CD4-positive, alpha-beta T cell treated with Interleukin-6 for 4 hours (primary cell): Measurements from ENCODE around the gene UBE2G2.
A peak's percentile ranks its signal among the peaks of the same experiment; 100 is the strongest.

ENCODE experiments used
- DNase-seq: peaks from one replicate; pipeline ENCODE4 v3.0.0-alpha.2; 2020; ENCODE audit warnings: mixed read lengths

Gene UBE2G2

DNA sequence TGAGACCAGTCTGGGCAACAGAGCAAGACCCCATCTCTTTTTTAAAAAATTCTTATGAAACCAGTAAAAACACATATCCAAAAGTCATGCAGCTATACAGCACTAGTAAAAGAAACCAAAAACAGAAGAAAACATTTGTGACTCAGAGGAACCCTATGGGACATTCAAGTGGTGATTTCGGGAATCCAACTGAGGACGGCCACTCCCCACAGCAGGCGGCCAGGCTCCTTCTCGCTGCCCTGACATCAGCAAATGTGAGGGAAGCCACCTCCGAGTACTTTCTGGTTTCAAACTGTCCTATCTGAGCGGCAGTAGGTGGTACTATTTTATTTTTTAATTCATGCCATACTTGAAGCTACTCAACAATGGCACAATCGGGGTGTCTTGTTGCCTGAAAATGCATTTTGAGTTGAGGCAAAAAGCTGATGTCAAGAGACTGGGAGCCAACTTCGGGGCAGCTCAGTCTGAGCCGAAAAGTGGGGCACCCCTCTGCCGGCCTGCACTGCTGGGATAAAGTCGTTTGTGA, 12.9 kb upstream of the UBE2G2 start:
- DNase-seq, result no peak

DNA sequence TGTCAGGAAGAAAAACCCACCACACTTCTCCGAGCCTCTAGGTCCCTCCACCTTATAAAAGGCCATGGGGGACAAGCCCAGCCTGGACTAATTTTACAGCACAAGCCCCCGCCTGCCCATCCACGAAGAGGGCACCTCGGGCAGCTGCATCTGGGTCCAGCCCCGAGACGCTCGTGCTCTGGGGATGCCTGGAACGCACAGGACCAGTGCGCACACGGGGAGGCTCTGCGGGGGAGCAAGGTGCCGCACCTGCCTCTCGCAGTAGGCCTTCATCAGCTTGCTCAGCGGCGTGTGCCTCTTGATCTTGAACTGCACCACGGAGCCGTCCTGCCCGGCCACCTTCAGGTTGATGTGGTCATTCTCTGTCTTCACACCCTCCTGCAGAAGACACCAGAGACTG, 12.1 kb upstream of the UBE2G2 start:
- no peak for DNase-seq

DNA sequence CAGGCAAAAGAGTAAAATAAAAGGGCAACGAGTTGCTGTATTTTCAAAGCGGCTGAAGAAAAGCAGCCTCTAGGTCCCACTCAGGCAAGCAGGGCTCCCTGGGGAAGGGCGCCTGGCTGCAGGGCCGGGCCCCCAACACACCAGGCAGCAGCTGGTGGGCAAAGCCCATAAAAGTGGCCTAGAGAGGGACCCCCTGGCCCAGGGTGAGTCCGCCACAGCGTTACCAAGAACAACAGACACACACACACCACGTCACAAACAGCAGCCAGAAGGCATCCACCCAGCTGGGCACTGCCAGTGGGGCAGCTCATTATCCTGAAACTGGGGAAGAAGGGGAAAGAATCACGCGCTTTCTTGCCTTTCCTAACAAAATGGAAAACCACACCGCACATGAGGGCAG, 11.5 kb upstream of the UBE2G2 start:
- no peak for DNase-seq

DNA sequence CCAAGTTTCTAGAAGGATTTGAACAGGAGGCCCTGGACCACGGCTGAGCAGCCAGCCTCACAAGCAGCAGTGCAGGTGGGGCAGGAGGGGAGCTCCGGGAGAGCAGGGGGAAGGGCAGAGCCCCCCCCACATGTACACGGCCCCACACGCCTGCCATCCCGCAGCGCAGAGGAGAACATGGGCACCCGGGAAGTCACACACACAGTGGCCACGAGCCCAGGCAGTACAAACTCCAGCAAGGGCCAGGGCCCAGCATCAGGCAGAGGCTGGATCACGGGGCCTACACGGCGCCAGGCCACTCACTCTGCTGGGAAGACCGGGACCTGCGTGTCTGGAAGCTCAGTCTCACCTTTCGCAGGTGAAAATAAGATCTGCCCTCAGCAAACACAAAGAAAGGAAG, 11.0 kb upstream of the UBE2G2 start:
- no peak for DNase-seq

DNA sequence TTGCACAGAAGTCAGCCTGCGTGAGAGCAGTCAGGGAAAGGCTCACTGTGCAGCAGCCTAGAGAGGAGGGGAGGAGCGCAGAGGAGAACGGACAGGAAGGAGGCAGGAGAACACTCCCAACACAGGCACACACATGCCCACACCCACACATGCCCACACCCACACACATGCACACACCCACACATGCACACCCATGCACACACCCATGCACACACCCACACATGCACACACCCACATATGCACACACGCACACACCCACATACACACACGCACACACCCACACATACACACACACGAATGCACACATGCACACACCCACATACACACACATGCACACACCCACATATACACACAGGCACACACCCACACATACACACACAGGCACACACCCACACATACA, 9.2 kb upstream of the UBE2G2 start:
- no peak for DNase-seq

DNA sequence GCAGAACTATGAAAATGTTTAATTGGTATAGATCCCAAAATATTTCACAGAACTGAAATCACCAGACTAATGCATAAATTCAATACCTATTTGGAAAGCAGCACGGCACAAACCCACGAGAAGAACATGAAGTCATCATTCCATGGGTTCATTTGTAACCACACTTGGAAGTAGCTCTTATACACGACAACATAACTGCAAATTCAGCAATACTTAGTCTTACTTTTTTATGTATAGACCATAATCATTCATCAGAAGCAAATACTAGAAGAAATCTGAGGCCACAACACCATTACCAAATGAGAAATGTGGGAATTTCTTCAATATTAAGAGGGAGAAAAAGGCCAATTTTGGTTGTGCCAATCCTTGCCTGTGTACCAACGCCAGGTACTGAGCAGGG, 4.2 kb upstream of the UBE2G2 start:
- no peak for DNase-seq

DNA sequence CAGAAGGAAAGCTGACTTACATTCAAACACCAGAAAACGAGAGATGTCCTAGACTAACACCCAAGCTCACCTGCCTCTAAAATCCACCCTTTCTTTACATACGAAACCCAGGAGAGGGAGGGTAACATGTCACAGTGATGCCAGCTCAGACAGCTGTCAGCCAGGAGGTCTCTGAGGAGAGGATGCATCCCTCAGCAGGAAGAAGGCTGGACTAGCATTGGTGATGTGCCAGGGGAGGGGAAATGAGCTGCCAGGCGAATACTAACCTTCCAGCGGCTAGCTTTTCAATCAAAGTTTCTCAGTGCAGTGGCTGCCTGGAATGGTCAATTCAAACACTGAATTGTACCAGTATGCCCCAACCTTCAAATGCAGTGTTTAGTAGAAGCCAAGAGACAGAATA, 3.6 kb upstream of the UBE2G2 start:
- no peak for DNase-seq

DNA sequence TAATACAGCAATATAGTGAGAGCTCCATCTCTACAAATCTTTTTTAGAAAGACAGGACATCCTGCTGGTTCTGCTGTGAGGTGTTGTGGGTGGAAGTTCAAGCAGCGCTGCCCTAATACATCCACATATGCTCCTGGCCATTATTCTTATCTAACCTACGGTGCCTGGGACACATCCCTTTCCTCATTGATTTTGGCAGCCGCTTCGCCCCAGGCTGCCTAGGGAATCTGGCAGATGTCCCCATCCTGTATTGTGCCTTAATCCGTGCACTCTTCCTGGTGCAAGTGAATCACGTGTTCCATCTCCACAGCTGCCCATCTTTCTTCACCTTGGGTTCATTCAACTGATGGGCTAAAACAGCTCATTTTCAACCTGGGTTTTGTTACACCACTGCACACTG, 3.1 kb upstream of the UBE2G2 start:
- no peak for DNase-seq

DNA sequence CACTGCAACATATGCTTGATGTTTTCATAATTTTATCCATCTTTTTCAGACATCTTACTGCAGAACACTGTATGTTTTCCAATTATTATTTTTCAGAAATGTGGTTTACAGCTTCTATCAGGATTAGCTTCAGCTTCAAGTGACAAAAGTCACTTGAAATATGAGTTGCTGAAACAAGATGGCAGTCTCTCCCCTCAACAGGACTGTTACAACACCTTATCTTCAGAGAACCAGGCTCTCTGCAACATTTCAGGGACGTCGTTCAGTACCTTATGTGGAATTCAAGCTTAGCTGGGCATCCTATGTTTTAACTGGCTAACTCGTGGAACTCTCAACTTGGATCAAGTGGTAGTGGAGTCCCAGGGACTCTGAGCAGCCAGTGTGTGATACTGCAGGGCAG, 2.0 kb upstream of the UBE2G2 start:
- no peak for DNase-seq

DNA sequence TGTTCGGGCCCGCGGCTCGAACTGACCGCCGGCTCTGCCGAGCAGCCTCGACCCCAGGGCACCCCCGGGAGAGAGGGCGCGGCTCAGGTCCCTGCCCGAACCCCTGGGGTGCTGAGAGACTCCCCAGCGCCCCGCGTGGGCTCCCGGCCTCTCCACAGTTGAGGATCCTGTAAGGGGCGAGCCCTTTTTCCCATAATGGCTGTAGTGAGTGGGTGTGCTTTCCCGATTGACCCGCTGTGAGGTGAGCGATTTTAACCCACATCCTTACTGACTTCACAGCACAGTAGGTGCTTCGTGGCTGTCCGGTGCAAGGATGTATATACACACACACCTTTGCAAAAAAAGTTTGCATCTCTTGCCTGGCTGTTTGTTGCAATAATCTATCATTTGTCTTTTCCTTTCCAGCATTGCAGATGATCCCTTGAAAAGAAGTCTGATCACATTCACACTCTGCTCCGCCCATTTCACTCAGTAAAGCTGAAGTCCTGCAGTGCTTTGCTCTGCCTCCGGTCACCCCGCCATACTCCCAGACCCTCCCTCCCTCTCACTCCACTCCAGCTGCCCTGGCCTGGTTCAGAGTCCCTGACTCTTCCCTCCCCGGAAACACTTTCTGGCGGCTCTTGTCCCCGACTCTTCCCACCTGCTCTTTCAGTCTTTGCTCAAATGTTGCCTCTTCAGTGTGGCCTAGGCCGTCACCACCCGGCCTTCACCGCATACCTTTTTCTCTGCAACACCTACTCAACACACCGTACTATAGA, 955 bp upstream of the UBE2G2 start:
- no peak for DNase-seq

DNA sequence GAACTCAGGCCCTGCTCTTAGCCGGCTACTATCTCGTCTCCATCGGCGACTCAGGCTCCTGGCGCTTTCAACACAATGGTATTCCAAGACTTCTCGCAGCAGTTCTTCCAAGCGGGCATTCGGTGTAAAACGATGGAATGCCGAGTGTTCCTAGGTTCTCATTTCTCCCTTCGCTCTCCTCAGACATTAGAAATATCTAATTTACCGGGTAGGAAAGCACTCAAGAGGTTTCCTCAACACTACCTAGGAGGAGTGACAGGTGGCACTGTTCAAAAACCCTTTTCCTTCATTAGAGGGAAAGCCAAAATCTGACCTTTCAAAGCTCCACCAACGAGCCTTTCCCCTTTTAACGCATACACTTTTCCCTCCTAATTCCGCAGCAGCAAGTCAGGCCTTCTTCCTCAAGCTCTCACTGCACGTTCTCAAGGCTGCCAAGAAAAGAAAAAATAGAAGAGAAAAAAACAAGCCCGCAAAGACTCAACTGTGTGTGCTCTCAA, 601 bp downstream of the UBE2G2 start:
- peak; percentile 38 for DNase-seq

DNA sequence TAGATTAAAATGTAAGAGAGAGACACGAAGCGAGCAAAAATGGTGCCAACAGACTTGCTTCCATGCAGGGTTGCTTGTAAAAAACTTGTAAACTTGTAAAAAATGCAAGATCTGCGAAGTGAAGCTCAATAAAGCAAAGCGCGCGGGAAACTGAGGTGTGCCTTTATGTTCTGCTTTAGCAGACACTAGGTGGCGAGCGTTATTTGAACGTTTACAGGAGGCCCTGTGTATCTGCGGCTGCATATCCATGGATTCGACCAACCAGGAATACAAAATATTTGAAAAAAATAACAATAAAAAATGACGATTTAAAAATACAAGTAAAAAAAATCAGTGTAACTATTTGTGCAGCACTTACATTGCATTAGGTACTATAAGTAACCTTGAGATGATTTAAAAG, 1.5 kb downstream of the UBE2G2 start:
- DNase-seq, result peak; percentile 35

DNA sequence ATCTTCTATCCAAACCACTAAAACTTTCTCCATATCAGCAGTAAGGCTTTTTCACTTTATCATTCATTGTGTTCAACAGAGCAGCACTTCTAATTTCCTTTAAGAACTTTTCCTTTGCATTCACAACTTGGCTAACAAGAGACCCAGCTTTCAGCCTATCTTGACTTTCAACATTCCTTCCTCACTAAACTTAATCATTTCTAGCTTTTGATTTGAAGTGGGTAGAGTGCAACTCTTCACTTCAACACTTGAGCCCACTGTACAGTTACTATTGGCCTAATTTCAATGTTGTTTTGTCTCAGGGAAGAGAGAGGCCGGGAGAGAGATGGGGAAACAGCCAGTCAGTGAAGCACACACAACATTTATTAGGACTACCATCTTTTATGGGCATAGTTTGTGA, 2.0 kb downstream of the UBE2G2 start:
- no peak for DNase-seq

DNA sequence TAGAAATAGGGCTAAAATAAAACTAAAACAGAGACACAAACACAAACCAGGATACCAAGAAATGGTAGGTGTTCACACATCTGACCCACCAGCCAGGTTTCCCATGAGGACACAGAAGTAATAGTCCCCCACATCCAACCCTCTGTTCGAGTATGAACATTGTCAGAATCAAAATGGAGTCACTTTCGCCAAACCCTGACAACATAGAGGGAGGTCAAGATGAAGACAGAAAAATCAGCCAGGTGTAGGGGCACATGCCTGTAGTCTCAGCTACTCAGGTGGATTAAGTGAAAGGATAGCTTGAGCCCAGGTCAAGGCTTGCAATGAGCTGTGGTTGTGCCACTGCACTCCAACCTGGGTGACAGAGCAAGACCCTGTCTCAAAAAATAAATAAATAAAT, 3.8 kb downstream of the UBE2G2 start:
- no peak for DNase-seq

DNA sequence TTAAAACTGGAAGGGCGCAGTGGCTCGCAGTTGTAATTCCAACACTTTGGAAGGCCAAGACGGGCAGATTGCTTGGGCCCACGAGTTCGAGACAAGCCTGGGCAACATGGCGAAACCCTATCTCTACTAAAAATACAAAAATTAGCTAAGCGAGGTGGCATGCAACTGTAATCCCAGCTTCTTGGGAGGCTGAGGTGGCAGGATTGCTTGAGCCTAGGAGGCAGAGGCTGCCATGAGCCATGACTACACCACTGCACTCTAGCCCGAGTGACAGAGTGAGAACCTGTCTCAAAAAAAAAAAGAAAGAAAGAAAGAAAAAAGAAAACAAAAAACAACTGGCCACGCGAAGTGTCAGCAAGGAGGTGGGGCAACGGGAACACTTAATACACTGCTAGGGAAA, 6.3 kb downstream of the UBE2G2 start:
- DNase-seq, result no peak

DNA sequence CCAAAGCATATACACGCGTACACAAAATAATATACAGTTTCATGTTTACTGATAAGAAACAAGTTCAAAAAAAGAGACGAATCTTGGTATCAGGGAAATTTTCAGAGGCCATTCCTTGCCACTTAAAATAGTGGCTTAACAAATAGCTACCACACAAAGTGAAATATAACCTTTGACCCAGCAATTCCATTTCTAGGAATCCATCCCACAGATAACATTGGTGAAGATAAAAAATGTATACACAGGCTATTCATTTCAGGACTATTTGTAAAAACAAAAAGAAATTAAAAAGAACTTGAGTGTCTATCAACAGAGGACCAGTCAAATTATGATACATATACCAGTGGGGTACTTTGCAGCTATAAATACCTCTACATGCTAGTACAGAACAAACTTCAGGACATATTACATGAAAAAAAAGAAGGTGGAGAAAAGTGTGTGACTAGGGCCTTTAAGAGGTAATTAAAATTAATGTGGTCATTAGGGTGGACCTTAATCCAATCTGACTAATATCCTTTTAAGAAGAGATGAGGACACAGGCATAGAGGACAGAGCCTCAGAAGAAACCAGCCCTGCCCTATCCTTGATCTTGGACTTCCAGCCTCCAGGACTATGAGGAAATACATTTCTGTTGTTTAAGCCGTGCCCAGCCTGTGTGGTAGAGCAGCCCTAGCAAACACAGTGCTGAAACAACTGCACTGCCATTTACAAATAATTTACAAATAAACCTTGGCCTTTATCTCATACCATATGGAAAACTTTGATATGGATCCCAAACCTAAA, 7.8 kb downstream of the UBE2G2 start:
- DNase-seq, result no peak

DNA sequence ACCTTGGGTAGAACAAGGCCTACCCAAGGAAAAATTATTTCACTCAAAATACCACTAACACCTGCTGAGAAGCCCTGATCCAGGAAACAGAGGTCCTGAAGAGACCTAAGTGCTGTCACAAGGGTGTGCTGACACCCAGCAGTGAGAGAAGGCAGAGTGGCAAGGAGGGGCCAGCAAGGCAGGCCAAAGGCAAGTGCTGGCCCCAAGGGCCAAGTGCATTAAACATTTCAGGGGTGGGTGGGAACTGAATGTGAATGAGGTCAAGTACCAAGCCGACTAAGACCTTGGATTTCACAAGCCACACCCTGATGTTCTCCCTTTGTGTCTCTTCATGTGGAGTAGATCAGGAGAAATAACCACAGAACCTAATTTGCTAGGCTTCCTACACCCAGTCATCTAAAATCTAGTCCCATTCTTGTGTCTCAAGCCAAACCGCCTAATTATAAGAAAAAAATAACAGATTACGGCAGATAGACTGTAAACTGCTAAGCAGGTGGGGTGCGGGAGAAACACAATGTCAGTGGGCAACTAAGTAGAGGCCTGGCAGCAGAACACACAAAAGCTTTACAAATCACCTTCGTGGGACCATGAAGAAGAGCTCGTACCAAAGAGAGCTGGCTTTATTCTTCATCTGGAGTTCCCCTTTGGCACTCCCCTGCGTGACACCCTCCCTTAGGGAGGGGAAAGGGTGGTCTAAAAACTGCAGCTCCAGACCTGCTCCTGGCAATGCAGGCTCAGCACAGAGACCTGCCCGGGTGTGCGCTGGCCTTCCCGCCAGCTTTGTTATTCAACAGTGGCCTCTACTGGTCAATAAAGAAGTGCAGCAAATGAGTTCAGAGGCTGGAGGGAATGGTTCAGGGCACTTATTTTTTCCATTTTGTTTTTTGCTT, 8.7 kb downstream of the UBE2G2 start:
- peak; percentile 57 for DNase-seq

DNA sequence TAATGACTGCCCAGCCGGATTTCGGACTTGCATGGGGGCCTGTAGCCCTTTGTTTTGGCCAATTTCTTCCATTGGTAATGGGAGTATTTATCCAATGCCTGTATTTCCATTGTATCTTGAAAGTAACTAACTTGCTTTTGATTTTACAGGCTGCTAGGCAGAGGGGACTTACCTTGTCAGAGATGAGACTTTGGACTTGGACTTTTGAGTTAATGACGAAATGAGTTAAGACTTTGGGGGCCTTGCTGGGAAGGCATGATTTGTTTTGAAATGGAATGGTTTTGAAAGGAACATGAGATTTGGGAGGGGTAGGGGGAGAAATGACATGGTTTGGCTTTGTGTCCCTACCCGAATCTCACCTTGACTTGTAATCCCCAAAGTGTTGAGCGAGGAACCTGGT, 9.6 kb downstream of the UBE2G2 start:
- DNase-seq, result no peak

DNA sequence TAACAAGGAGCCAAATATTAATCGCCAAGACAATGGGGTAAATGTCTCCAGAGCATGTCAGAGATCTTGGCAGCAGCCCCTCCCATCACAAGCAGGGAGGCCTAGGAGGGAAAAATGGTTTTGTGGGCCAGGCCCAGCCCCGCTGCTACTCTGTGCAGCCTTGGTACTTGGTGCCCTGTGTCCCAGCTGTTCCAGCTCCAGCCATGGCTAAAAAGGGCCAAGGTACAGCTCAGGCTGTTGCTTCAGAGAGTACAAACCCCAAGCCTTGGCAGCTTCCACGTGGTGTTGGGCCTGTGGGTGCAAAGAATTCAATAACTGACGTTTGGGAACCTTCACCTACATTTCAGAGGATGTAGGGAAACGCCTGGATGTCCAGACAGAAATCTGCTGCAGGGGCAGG, 10.4 kb downstream of the UBE2G2 start:
- DNase-seq, result no peak

DNA sequence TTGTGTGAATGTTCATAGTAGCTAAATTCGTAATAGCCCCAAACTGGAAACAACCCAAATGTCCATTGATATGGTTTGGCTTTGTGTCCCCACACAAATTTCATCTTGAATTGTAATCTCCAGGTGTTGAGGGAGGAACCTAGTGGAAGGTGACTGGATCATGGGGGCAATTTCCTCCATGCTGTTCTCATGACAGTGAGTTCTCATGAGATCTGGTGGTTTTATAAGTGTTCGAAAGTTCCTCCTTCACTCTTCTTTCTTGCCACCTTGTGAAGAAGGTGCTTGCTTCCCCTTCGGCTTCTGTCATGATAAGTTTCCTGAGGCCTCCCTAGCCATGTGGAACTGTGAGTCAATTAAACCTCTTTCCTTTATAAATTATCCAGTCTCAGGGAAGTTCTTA, 11.3 kb downstream of the UBE2G2 start:
- no peak for DNase-seq

DNA sequence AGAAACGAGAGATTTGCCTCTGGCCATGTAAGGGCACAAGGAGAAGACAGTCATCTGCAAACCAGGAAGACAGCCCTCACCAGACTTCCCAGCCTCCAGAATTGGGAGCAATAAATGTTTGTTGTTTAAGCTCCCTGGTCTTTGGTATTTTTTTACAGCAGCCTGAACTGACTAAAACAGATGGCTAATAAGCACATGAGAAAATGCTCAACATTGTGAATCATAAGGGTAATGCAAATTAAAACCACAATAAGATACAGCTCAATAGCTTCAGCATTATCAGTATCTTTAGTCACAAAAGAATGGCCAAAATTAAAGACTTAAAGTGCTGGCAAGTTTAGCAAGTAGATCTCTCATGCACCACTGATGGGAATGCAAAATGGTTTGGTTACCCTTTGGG, 11.7 kb downstream of the UBE2G2 start:
- DNase-seq, result no peak

DNA sequence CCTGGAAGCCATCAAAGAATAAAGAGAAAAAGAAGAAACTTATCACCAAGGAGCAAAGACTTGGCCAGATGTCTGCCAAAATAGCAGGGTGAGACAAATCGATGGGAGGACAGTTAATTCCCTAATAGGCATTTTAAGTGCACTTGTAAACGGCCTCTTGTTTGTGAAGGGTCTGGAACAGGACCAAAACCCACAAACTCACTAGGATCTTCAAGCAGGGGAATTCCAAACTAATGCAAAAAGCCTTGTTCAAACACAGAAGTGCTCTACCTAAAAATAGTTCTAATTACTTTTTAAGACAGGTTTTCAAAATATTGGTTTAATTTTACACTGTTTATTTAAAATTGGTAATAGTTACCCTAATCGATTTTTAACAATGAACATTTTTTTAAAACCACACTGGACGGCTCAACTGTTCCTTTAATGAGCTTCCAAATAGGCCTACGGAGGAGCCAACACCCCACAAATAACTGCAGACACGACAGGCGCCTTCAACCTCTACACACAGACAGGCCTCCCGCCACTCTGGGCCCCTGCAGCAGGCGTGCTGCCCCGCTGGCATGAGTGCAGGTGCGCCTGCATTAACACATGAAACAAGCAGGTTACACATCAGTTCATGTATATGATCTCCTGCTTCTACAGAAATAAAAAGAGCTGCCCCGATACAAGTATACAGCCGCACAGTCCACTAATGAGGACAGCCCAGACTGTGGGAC, 15.8 kb downstream of the UBE2G2 start:
- no peak for DNase-seq

DNA sequence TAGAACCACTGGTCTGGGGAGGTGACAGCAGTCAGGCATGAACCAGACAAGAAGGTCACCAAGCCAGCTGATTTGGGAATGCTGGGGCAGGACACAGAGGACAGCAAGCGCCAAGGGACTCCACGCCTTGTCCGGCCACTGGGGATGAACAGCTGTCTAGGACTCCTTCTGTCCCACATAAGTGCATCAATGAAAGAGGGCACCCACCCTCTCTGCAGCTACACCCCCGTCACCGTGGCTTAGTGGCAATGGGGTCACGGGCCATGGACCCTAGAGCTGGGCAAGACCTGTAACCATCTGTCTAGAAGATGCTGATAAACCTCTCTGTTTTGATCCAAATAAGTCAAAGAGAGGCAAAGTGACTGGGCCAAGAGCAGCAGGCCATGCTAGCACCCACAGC, 16.8 kb downstream of the UBE2G2 start:
- no peak for DNase-seq
